Measurements from ENCODE around the gene LRRC4. TPM values are rescaled to one million over a fixed set of nuclear protein-coding genes. Genes with fewer than 3 reads are reported as not detected.

Gene LRRC4
- total RNA-seq, result not detected in 2 replicates

GRCh38 chr7:128030654-128031611, at the start of gene LRRC4:
Gene LRRC4, minus strand, starts transcription at chr7:128031437. Its CDS starts 797 bp downstream, at chr7:128030640.

Other genes with a start within 250 kb of the LRRC4 start
- not detected in 2 replicates for gene LEP, start 209.8 kb upstream of the LRRC4 start, total RNA-seq